Measurements from ENCODE around the gene CHST8. TPM values are rescaled to one million over a fixed set of nuclear protein-coding genes. Genes with fewer than 3 reads are reported as not detected.
"Not testable (repeated sequence)": the region's sequence is repeated elsewhere in the genome, so short reads cannot be mapped to it uniquely, and the experiment has no call there.

CHST8 gene
- polyA plus RNA-seq, 4 donors, result 0.14 to 0.39 (median 0.27) TPM

- DNase-seq (ENCODE audit: low read depth in 4 of 4, low spot score in 2 of 4), result no peak
Measured at GRCh38 chr19:33688171-33688992, 66.6 kb downstream of the CHST8 start.

GRCh38 chr19:33689138-33689746 lies 67.5 kb downstream of the CHST8 start:
- DNase-seq (ENCODE audit: low read depth in 4 of 4, low spot score in 2 of 4), result no peak

GRCh38 chr19:33689868-33690267 lies 68.1 kb downstream of the CHST8 start:
- DNase-seq (ENCODE audit: low read depth in 4 of 4, low spot score in 2 of 4), result no peak

GRCh38 chr19:33690378-33691029 lies 68.8 kb downstream of the CHST8 start:
- DNase-seq (ENCODE audit: low read depth in 4 of 4, low spot score in 2 of 4), result no peak

GRCh38 chr19:33691030-33691427 lies 69.3 kb downstream of the CHST8 start:
- no peak for DNase-seq (ENCODE audit: low read depth in 4 of 4, low spot score in 2 of 4)

- DNase-seq (ENCODE audit: low read depth in 4 of 4, low spot score in 2 of 4), result no peak
Measured at GRCh38 chr19:33691736-33692135, 70.0 kb downstream of the CHST8 start.

GRCh38 chr19:33693678-33694077 lies 71.9 kb downstream of the CHST8 start:
- DNase-seq (ENCODE audit: low read depth in 4 of 4, low spot score in 2 of 4), result no peak

GRCh38 chr19:33695547-33695946 lies 73.8 kb downstream of the CHST8 start:
- not testable (repeated sequence) for DNase-seq (ENCODE audit: low read depth in 4 of 4, low spot score in 2 of 4)

GRCh38 chr19:33697766-33698165 lies 76.0 kb downstream of the CHST8 start:
- no peak for DNase-seq (ENCODE audit: low read depth in 4 of 4, low spot score in 2 of 4)

GRCh38 chr19:33698576-33699435 lies 77.1 kb downstream of the CHST8 start:
- DNase-seq (ENCODE audit: low read depth in 4 of 4, low spot score in 2 of 4), result no peak

GRCh38 chr19:33699754-33700407 lies 78.1 kb downstream of the CHST8 start:
- DNase-seq (ENCODE audit: low read depth in 4 of 4, low spot score in 2 of 4), result no peak

GRCh38 chr19:33700408-33701013 lies 78.8 kb downstream of the CHST8 start:
- no peak for DNase-seq (ENCODE audit: low read depth in 4 of 4, low spot score in 2 of 4)

GRCh38 chr19:33701565-33701964 lies 79.8 kb downstream of the CHST8 start:
- DNase-seq (ENCODE audit: low read depth in 4 of 4, low spot score in 2 of 4), result no peak

GRCh38 chr19:33702606-33703437 lies 81.1 kb downstream of the CHST8 start:
- no peak for DNase-seq (ENCODE audit: low read depth in 4 of 4, low spot score in 2 of 4)

- no peak for DNase-seq (ENCODE audit: low read depth in 4 of 4, low spot score in 2 of 4)
Measured at GRCh38 chr19:33703438-33703750, 81.6 kb downstream of the CHST8 start.

GRCh38 chr19:33703821-33704220 lies 82.1 kb downstream of the CHST8 start:
- DNase-seq (ENCODE audit: low read depth in 4 of 4, low spot score in 2 of 4), result no peak

- no peak for DNase-seq (ENCODE audit: low read depth in 4 of 4, low spot score in 2 of 4)
Measured at GRCh38 chr19:33704271-33704670, 82.5 kb downstream of the CHST8 start.

- no peak for DNase-seq (ENCODE audit: low read depth in 4 of 4, low spot score in 2 of 4)
Measured at GRCh38 chr19:33705090-33705847, 83.5 kb downstream of the CHST8 start.

Data from left renal cortex interstitium (tissue), 4 donors.